Fibroblast of skin of right quadriceps (primary cell): Measurements from ENCODE around the gene RILPL2.
"Not testable (repeated sequence)": the region's sequence is repeated elsewhere in the genome, so short reads cannot be mapped to it uniquely, and the experiment has no call there.

ENCODE experiments used
- DNase-seq: peaks from one replicate; pipeline ENCODE4 v3.0.0-alpha.2; 2013

RILPL2 gene

GRCh38 chr12:123436017-123436964 is at the start of gene RILPL2:
RILPL2 (minus strand) TSS chr12:123436684; CDS start chr12:123436420, 264 bp downstream.
- peak; percentile 68 for DNase-seq

- no peak for DNase-seq
Observed at GRCh38 chr12:123485756-123486155, 49.3 kb upstream of the RILPL2 start.

- DNase-seq = no peak
Observed at GRCh38 chr12:123483602-123484248, 47.2 kb upstream of the RILPL2 start.

- DNase-seq = no peak
Observed at GRCh38 chr12:123482876-123483275, 46.4 kb upstream of the RILPL2 start.

GRCh38 chr12:123481251-123481650 is 44.8 kb upstream of the RILPL2 start:
- not testable (repeated sequence) for DNase-seq

- no peak for DNase-seq
Observed at GRCh38 chr12:123479442-123480180, 43.1 kb upstream of the RILPL2 start.

GRCh38 chr12:123478762-123479161 is 42.3 kb upstream of the RILPL2 start:
- DNase-seq = no peak

- no peak for DNase-seq
Observed at GRCh38 chr12:123478069-123478468, 41.6 kb upstream of the RILPL2 start.

- no peak for DNase-seq
Observed at GRCh38 chr12:123475246-123475703, 38.8 kb upstream of the RILPL2 start.

GRCh38 chr12:123474485-123475245 is 38.2 kb upstream of the RILPL2 start:
- DNase-seq = no peak

GRCh38 chr12:123472438-123472849 is 36.0 kb upstream of the RILPL2 start:
- DNase-seq = no peak

GRCh38 chr12:123471374-123472068 is 35.0 kb upstream of the RILPL2 start:
- peak; percentile 56 for DNase-seq

- DNase-seq = no peak
Observed at GRCh38 chr12:123469978-123470377, 33.5 kb upstream of the RILPL2 start.

- DNase-seq = no peak
Observed at GRCh38 chr12:123468786-123469185, 32.3 kb upstream of the RILPL2 start.

- no peak for DNase-seq
Observed at GRCh38 chr12:123465084-123465483, 28.6 kb upstream of the RILPL2 start.

GRCh38 chr12:123463174-123463573 is 26.7 kb upstream of the RILPL2 start:
- DNase-seq = not testable (repeated sequence)

GRCh38 chr12:123457980-123458779 is 21.7 kb upstream of the RILPL2 start, which contains the start of gene SNRNP35:
SNRNP35 (plus strand) TSS chr12:123458139; CDS start chr12:123465541, 7,402 bp downstream.
- DNase-seq = peak; percentile 89

- DNase-seq = no peak
Observed at GRCh38 chr12:123453165-123453564, 16.7 kb upstream of the RILPL2 start.

GRCh38 chr12:123452276-123452550 is 15.7 kb upstream of the RILPL2 start:
- not testable (repeated sequence) for DNase-seq

GRCh38 chr12:123450636-123451035 is 14.2 kb upstream of the RILPL2 start:
- DNase-seq = no peak

GRCh38 chr12:123449856-123450255 is 13.4 kb upstream of the RILPL2 start:
- no peak for DNase-seq
